Activated effector memory CD4-positive, alpha-beta T cell treated with anti-CD3 and anti-CD28 coated beads, Interleukin-2, amount 50 U/mL, for 16 hours (primary cell): ENCODE measurements around the gene ZNF280B.
A peak's percentile ranks its signal among the peaks of the same experiment; 100 is the strongest.

Experiments
- DNase-seq: peaks from one replicate; pipeline ENCODE4 v3.0.0-alpha.2; 2020

The ZNF280B gene

DNA sequence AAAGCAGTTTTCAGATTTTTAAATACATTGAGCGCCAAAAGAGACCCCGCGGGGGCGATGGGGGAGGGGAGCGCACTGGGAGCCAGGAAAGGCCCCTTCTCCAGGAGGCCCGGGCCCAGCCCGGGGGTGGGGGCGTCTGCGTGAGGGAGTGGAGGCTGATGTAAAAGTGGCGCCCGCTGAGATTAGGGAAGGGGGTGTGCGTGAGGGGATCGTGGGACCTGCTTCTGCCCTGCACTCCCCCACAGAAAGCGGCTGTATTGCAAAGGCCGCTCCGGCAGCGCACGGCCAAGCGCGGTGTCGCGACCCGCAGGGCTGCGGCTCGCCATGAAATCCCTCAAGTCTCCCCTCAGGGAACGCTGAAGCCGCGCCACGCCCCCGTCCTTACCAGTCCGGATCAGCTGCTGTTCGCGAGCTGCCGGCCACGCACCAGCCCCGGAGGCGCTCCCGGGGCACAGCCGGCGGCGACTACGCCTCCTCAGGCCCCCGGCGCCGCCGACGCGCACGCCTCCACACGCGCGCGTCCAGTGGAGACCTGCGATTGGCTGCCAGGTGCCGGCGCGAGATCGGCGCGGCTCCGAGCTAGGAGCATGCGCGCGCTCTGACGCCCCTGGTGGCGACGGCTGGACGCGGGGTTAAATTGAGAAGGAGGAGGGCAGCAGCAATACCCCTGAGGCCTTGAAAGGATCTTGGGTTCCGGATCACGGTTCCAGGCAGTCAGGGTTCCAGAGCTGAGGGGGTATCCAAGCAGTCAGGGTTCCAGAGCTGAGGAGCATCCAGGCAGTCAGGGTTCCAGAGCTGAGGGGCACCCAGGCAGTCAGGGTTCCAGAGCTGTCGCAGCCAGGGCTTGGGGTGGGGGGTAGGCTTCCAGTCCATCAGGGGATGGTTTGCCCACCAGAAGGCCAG is at the start of gene ZNF280B:
Gene ZNF280B, minus strand, starts transcription at position 469 of the 903 bp plus-strand sequence. CDS start 19,344 bp downstream, outside the sequence.
- peak; percentile 92 for DNase-seq

GRCh38 chr22:22556995-22557925 is 48.7 kb upstream of the ZNF280B start:
- no peak for DNase-seq

DNA sequence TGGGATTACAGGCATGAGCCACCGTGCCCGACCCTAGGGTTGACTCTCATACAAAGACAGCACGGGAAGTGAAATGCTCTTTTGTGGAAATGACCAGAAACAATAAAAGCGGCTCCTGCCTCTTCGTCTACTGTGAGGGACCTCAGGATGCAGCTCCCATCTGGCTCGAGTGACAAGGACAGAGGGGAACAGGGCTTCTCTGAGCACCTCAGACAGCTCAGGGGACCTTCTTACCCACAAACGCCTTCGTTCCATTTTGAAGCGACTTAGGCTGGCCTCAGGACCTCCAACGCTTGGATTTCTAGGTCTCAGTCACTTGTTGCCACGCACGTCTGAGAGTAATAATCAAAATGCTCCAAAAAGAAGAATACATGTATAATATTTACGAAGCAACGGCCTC is 48.0 kb upstream of the ZNF280B start:
- no peak for DNase-seq

GRCh38 chr22:22555596-22555995 is 47.1 kb upstream of the ZNF280B start:
- DNase-seq = no peak

- no peak for DNase-seq
Measured at GRCh38 chr22:22554587-22555284, 46.2 kb upstream of the ZNF280B start.

DNA sequence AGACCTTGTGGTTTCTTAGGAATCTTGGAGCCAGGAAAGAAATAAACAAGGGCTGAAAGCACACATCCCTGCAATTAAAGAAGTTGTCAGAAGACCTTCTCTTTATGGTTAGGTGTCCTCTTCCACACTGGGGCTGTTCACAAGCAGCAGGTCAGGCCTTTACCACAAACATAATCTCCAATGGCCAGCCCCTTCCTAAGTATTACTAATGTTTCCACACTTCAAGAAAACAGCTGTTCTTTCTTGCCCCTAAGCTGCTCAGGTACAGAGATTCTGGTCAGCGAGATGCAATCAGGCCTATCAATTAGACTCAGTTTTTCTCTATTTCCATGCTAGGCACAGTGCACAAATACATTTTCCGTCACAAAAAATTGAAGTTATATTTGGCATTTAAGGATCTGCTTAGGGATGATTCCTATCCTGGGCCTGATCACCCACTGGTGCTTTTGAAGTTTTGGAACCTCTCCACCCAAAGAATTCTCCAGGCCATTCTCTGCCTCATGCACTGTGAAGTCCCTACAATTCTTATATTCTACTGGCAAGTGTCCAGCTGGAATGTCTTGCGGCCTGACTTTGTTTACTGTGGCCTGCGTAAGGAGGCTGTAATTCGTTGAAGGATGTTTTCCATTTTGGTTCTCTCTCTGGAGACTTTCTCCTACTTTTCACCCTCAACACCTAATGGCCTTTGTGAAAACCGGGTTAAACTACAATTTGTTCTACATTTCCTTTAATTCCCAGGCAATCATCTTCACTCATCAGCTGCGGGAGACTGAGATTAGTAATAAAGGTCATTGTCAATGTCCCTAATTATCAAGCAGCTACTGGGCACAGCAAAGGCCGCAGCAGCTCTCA is 45.4 kb upstream of the ZNF280B start:
- DNase-seq = no peak

GRCh38 chr22:22553141-22553540 is 44.6 kb upstream of the ZNF280B start:
- DNase-seq = no peak

- no peak for DNase-seq
Measured at GRCh38 chr22:22552630-22553029, 44.1 kb upstream of the ZNF280B start.

DNA sequence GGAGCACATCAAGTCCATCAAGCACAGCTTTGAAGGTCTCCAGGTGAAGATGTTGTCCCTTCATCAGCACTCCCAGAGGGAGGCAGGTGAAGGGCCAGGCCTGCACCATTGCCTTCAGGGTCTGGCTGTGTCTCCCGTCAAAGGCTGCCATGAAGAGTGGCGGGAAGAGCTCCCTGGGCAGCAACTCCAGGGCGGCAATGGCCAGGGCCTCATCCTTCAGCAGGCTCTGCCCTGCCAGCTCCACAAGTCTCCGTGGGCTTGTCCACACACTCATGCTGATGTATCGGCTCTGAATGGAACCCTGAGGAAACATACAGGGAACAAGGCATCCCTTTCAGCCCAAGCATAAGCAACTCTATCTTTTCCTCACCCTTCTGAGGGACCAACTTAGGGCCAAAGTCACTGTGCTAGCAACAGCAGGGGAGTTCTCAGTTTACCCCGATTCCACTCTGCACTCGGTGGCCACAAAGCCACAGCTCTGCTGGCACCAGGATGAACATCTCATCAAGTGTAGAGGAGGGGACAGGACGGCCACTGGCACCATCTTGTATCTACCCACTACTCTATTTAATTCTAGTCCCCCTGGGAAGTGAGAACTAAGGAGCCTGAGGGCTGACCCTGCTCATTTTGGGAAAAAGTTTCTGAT is 42.4 kb upstream of the ZNF280B start:
- DNase-seq = no peak

GRCh38 chr22:22548910-22549309 is 40.4 kb upstream of the ZNF280B start:
- no peak for DNase-seq

DNA sequence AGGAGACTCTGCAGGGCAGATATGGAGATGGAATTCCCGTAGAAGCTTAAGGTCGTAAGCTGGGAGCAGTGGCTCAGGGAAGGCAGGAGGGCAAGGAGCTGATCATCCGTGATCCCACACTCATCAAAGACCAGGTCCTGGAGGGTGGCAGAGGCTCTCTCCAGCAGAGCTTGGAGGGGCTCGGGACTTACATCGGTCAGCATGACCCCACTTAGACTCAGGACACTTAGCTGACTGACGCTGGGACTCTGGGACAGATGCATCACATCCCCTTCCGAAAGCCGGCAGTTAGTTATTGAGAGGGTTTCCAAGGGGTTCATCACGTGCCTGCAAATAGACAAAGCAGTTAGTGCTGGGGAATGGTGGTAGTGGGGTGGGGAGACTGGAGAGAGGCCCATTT is 39.8 kb upstream of the ZNF280B start:
- no peak for DNase-seq

- no peak for DNase-seq
Measured at GRCh38 chr22:22547692-22548300, 39.3 kb upstream of the ZNF280B start.

- no peak for DNase-seq
Measured at GRCh38 chr22:22547226-22547625, 38.7 kb upstream of the ZNF280B start.

DNA sequence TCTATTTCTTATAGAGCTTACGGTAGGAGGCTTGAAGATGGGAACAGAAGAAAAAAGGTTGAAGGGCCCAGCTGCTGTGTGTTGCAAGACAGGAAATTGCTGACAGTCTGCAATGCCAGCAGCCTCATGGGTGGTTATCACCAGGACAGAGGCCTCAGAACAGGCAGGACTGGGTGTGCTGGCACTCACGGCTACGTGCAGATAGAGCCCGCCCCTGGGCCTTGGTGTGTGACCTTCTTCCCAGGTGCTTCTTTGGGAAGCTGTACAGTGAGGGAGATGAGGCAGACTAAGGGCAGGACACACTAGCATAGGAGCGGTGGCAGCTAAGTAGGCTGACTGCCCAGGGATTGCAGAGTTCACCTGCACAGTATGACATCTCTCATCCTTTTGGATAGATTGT is 37.9 kb upstream of the ZNF280B start:
- no peak for DNase-seq

DNA sequence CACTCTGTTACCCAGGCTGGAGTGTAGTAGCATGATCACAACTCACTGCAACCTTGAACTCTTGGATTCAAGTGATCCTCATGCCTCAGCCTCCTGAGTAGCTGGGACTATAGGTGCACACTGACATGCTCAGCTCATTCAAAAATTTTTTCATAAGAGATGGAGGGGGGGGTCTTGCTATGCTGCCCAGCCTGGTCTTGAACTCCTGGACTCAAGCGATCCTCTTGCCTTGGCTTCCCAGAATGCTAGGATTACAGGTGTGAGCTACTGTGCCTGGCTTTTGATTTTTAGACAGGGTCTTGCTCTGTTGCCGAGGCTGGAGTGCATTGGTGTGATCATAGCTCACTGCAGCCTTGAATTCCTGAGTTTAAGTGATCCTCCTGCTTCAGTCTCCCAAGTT is 36.5 kb upstream of the ZNF280B start:
- DNase-seq = no peak

DNA sequence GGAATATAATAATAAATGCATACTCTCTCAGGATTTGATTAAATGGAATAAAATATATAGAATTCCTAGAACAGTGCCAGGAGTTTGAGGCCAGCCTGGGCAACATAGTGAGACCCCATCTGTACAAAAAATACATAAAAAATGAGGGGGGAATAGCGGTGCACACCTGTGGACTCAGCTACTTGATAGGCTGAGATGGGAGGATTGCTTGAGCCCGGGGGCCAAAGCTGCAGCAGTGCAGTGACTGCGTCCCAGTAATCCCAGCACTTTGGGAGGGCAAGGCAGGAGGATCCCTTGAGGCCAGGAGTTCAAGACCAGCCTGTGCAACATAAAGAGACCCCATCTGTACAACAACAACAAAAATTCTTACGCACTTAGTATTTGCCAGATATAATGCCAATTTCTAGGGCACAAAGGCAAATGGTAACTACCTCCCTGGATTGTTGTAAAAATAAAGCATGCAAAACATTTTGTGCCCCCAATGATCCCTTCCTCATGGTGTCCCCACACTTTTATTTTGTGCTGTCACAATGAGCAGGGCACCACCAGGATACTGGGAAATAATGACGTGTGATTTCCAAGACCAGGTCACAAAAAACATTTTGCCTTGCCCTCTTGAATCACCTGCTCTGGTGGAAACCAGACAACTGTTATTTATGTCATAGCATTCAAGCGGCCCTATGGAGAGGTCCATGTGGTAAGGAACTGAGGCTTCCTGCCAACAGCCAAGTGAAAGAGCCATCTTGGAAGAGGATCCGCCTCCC is 29.9 kb upstream of the ZNF280B start:
- no peak for DNase-seq

- DNase-seq = no peak
Measured at GRCh38 chr22:22536916-22537315, 28.4 kb upstream of the ZNF280B start.

- DNase-seq = no peak
Measured at GRCh38 chr22:22536515-22536914, 28.0 kb upstream of the ZNF280B start.

GRCh38 chr22:22535662-22536061 is 27.1 kb upstream of the ZNF280B start:
- DNase-seq = no peak
